ENCODE measurements around the gene MOB3A. TPM values are rescaled to one million over a fixed set of nuclear protein-coding genes. Genes with fewer than 3 reads are reported as not detected.

MOB3A gene
- total and polyA plus RNA-seq, 10 of the 15 experiments (the other 5 are each of a cell fraction or from before 2014, with no cell fraction given): 7.5 to 229 (median 79.4) TPM

DNA sequence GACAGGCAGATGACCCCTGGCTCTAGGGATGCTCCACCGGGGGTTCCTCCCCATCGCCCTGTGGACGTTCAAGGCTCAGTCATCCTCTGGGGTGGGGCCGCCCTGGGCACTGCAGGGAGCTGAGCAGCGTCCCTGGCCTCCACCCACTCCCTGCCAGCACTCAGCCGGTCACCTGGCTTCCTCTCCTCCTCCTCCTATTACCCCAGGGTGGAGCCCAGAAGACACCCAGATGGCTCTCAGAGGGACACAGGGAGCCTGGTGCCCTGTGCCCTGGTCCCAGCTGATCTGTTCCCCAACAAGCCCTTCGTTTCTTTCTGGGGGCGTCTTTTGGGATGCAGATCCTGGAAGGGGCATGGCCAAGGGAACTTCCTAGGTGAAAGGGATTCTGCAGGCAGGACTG is 41.4 kb downstream of the MOB3A start:
- no peaks in the 10 kb centered on the region for H3K36me3 ChIP-seq (ENCODE audit: control insufficient read depth in 2 of 2, insufficient read depth in 2 of 2, low read length in 1 of 2)
- in situ Hi-C loops (cut with MboI): no loop called here
- peak overlapping the region; percentile 56 for H3K9ac ChIP-seq (ENCODE audit: control insufficient read depth, insufficient read depth, low read length)
- H4K20me1 ChIP-seq (ENCODE audit: control insufficient read depth, insufficient read depth): peaks cover 2% of the 10 kb centered on the region
- under 1% methylated on average over 8 of the region's 8 CpGs for WGBS (ENCODE audit: insufficient coverage, insufficient replicate concordance, low lambda C conversion rate, missing lambda C conversion rate)
- no peaks in the 10 kb centered on the region for H3K27me3 ChIP-seq (replicated peaks in 1 of 2; ENCODE audit: control insufficient read depth in 2 of 2, insufficient read depth in 2 of 2, low read length in 1 of 2)
- DNase-seq (ENCODE audit: low read depth, low spot score) (no peak), FAIRE-seq (no peak), ATAC-seq (peak; percentile 11)
- peaks cover 24% of the 10 kb centered on the region for H3K79me2 ChIP-seq (ENCODE audit: control insufficient read depth, insufficient read depth, low read length)
- ChIA-PET POLR2A (interaction anchor here (0.7 to 6.0 kb wide), 8 partner anchors 13 to 490 kb away, joined by 3 to 110 read pairs (median 6); partner anchors contain the start of gene MOB3A), CTCF (interaction anchor here (0.8 to 1.3 kb wide), 2 partner anchors 14 to 97 kb away, joined by 3 to 4 read pairs; no protein-coding TSS in a partner anchor), RAD21 (ENCODE audit: unreplicated experiment) (interaction anchor here (0.7 to 1.3 kb wide), 5 partner anchors 12 to 157 kb away, joined by 3 to 7 read pairs (median 4); no protein-coding TSS in a partner anchor), SMC1A (ENCODE audit: uncharacterized antibody, unreplicated experiment) (interaction anchor here (0.8 to 1.8 kb wide), 4 partner anchors 9 to 35 kb away, joined by 3 to 5 read pairs (median 3); no protein-coding TSS in a partner anchor)
- no TSS peak for BruUV-seq (replicated peaks)
- peak overlapping the region; percentile 53 for H2AFZ ChIP-seq (ENCODE audit: control insufficient read depth, low read depth, low read length)
- intact Hi-C loops (cut with micrococcal nuclease; ENCODE audit: unreplicated experiment): loop anchor here (1.0 to 5.0 kb wide), 2 partner anchors 36 to 157 kb away; no protein-coding TSS in a partner anchor
- H3K4me1 ChIP-seq (ENCODE audit: control insufficient read depth, insufficient read depth, low read length): peaks cover 50% of the 10 kb centered on the region
- no peaks in the 10 kb centered on the region for H3K9me3 ChIP-seq (replicated peaks; ENCODE audit: control insufficient read depth, insufficient read depth, low read length)
- H3K27ac ChIP-seq (ENCODE audit: control insufficient read depth, insufficient read depth): peak overlapping the region; percentile 80
- no peak overlapping the region for H3K4me3 ChIP-seq
- TF ChIP-seq, protein P1, sequence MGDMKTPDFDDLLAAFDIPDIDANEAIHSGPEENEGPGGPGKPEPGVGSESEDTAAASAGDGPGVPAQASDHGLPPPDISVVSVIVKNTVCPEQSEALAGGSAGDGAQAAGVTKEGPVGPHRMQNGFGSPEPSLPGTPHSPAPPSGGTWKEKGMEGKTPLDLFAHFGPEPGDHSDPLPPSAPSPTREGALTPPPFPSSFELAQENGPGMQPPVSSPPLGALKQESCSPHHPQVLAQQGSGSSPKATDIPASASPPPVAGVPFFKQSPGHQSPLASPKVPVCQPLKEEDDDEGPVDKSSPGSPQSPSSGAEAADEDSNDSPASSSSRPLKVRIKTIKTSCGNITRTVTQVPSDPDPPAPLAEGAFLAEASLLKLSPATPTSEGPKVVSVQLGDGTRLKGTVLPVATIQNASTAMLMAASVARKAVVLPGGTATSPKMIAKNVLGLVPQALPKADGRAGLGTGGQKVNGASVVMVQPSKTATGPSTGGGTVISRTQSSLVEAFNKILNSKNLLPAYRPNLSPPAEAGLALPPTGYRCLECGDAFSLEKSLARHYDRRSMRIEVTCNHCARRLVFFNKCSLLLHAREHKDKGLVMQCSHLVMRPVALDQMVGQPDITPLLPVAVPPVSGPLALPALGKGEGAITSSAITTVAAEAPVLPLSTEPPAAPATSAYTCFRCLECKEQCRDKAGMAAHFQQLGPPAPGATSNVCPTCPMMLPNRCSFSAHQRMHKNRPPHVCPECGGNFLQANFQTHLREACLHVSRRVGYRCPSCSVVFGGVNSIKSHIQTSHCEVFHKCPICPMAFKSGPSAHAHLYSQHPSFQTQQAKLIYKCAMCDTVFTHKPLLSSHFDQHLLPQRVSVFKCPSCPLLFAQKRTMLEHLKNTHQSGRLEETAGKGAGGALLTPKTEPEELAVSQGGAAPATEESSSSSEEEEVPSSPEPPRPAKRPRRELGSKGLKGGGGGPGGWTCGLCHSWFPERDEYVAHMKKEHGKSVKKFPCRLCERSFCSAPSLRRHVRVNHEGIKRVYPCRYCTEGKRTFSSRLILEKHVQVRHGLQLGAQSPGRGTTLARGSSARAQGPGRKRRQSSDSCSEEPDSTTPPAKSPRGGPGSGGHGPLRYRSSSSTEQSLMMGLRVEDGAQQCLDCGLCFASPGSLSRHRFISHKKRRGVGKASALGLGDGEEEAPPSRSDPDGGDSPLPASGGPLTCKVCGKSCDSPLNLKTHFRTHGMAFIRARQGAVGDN (IDR thresholded peaks at IDR 0.05): peak; percentile 15; the same call in 1 of the 2 replicates
- TF ChIP-seq SUPT20H (IDR thresholded peaks at IDR 0.05; ENCODE audit: borderline replicate concordance, control insufficient read depth, low read depth, low read length) (no peak), SREBF1 (IDR thresholded peaks at IDR 0.05; ENCODE audit: low read length) (no peak), KDM1A (IDR thresholded peaks at IDR 0.05; ENCODE audit: borderline replicate concordance) (no peak), EGR1 (IDR thresholded peaks at IDR 0.05; ENCODE audit: borderline replicate concordance in 1 of 2, low read depth in 2 of 2, low read length in 2 of 2) (peak in 1 of 2 experiments; percentile 64; a peak in 1 of 3 replicates), LARP7 (IDR thresholded peaks at IDR 0.05) (peak; percentile 33; the same call in 1 of the 2 replicates), STAT3 (IDR thresholded peaks at IDR 0.05; ENCODE audit: low read depth, low read length) (no peak), BACH1 (IDR thresholded peaks at IDR 0.05; ENCODE audit: borderline replicate concordance) (peak; percentile 56; the same call in 1 of the 2 replicates), ZNF384 (IDR thresholded peaks at IDR 0.05; ENCODE audit: borderline replicate concordance, low read depth, low read length) (peak; percentile 45), EED (IDR thresholded peaks at IDR 0.05; ENCODE audit: low read depth) (peak; percentile 14; the same call in 1 of the 2 replicates), MEF2B (IDR thresholded peaks at IDR 0.05; ENCODE audit: partially characterized antibody, poor library complexity, severe bottlenecking) (no peak), MTA2 (IDR thresholded peaks at IDR 0.05; ENCODE audit: low read depth) (no peak)
- TF ChIP-seq, protein P2, sequence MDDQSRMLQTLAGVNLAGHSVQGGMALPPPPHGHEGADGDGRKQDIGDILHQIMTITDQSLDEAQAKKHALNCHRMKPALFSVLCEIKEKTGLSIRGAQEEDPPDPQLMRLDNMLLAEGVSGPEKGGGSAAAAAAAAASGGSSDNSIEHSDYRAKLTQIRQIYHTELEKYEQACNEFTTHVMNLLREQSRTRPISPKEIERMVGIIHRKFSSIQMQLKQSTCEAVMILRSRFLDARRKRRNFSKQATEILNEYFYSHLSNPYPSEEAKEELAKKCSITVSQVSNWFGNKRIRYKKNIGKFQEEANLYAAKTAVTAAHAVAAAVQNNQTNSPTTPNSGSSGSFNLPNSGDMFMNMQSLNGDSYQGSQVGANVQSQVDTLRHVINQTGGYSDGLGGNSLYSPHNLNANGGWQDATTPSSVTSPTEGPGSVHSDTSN (IDR thresholded peaks at IDR 0.05; ENCODE audit: insufficient replicate concordance, low read depth, low read length): no peak
- TF ChIP-seq, protein P3, sequence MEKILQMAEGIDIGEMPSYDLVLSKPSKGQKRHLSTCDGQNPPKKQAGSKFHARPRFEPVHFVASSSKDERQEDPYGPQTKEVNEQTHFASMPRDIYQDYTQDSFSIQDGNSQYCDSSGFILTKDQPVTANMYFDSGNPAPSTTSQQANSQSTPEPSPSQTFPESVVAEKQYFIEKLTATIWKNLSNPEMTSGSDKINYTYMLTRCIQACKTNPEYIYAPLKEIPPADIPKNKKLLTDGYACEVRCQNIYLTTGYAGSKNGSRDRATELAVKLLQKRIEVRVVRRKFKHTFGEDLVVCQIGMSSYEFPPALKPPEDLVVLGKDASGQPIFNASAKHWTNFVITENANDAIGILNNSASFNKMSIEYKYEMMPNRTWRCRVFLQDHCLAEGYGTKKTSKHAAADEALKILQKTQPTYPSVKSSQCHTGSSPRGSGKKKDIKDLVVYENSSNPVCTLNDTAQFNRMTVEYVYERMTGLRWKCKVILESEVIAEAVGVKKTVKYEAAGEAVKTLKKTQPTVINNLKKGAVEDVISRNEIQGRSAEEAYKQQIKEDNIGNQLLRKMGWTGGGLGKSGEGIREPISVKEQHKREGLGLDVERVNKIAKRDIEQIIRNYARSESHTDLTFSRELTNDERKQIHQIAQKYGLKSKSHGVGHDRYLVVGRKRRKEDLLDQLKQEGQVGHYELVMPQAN (conservative IDR thresholded peaks at IDR 0.05): peak; percentile 29
- TF ChIP-seq, protein P4, sequence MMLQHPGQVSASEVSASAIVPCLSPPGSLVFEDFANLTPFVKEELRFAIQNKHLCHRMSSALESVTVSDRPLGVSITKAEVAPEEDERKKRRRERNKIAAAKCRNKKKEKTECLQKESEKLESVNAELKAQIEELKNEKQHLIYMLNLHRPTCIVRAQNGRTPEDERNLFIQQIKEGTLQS (IDR thresholded peaks at IDR 0.05; ENCODE audit: borderline replicate concordance, extremely low read depth, low read depth, low read length): no peak
- peak overlapping the region; percentile 85 for H3K4me2 ChIP-seq (ENCODE audit: control insufficient read depth, insufficient read depth)

All from GM12878 (cell line).